T-helper 1 cell treated with Interleukin-12 subunit alpha and Interleukin-12 subunit beta and Interleukin-4 antibody, amounts not matched to agents 30 μg/mL and 1 μg/mL, for 36 hours (primary cell): ENCODE measurements around the gene PLN.

Source experiments
- H3K27ac Mint-ChIP-seq: one replicate; pipeline ENCODE4 v1.8.0; 2021; ENCODE audit warnings: mild to moderate bottlenecking, mixed read lengths
- H3K27me3 Mint-ChIP-seq: one replicate; pipeline ENCODE4 v1.8.0; 2021; ENCODE audit warnings: low read depth, mixed read lengths
- H3K36me3 Mint-ChIP-seq: one replicate; pipeline ENCODE4 v1.8.0; 2021; ENCODE audit warnings: low read depth, mixed read lengths
- H3K4me1 Mint-ChIP-seq: one replicate; pipeline ENCODE4 v1.8.0; 2021; ENCODE audit warnings: low read depth, mixed read lengths
- H3K4me3 Mint-ChIP-seq: one replicate; pipeline ENCODE4 v1.8.0; 2021; ENCODE audit warnings: mild to moderate bottlenecking, moderate library complexity, mixed read lengths
- H3K9me3 Mint-ChIP-seq: one replicate; pipeline ENCODE4 v1.8.0; 2021; ENCODE audit warnings: mixed read lengths

Gene PLN

GRCh38 chr6:118524686-118525085, 23.4 kb upstream of the PLN start:
- H3K36me3 Mint-ChIP-seq = peaks cover 21% of the 10 kb centered on the region
- peaks cover 19% of the 10 kb centered on the region for H3K4me1 Mint-ChIP-seq
- H3K27me3 Mint-ChIP-seq = no peaks in the 10 kb centered on the region
- no peaks in the 10 kb centered on the region for H3K9me3 Mint-ChIP-seq
- H3K27ac Mint-ChIP-seq = no peak overlapping the region
- no peak overlapping the region for H3K4me3 Mint-ChIP-seq

- Mint-ChIP-seq H3K9me3 (no peaks in the 10 kb centered on the region), H3K27ac (no peak overlapping the region), H3K27me3 (no peaks in the 10 kb centered on the region), H3K36me3 (peaks cover 22% of the 10 kb centered on the region), H3K4me3 (no peak overlapping the region), H3K4me1 (peaks cover 19% of the 10 kb centered on the region)
Observed at GRCh38 chr6:118525913-118526780, 21.9 kb upstream of the PLN start.

GRCh38 chr6:118528129-118528528, 20.0 kb upstream of the PLN start:
- H3K4me1 Mint-ChIP-seq = peaks cover 24% of the 10 kb centered on the region
- H3K36me3 Mint-ChIP-seq = peaks cover 29% of the 10 kb centered on the region
- no peak overlapping the region for H3K4me3 Mint-ChIP-seq
- H3K27ac Mint-ChIP-seq = no peak overlapping the region
- peaks cover 5% of the 10 kb centered on the region for H3K9me3 Mint-ChIP-seq
- H3K27me3 Mint-ChIP-seq = no peaks in the 10 kb centered on the region

DNA sequence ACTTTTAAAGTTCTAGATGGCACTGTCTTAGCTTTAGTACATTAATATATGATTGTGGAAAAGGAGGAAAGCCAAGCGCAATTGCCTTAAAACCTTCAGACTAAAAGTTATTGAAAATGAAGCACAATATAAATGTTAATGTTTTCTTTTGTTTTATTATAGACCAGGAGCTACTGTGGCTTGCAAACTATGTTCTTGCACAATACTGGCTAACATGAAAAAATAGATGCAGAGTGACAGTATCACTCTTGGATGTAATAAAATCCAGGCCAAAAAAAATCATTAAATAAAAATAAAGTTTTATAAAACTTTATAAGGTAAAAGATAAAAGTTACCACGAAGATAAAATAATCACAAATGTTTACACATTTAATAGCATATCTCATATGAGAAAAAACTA, 18.3 kb upstream of the PLN start:
- Mint-ChIP-seq H3K4me1 (peaks cover 17% of the 10 kb centered on the region), H3K27me3 (no peaks in the 10 kb centered on the region), H3K36me3 (peaks cover 28% of the 10 kb centered on the region), H3K9me3 (peaks cover 5% of the 10 kb centered on the region), H3K4me3 (no peak overlapping the region), H3K27ac (no peak overlapping the region)

GRCh38 chr6:118530942-118531341, 17.2 kb upstream of the PLN start:
- no peak overlapping the region for H3K4me3 Mint-ChIP-seq
- peaks cover 12% of the 10 kb centered on the region for H3K4me1 Mint-ChIP-seq
- H3K36me3 Mint-ChIP-seq = peaks cover 27% of the 10 kb centered on the region
- H3K27ac Mint-ChIP-seq = no peak overlapping the region
- H3K9me3 Mint-ChIP-seq = peaks cover 5% of the 10 kb centered on the region
- H3K27me3 Mint-ChIP-seq = no peaks in the 10 kb centered on the region

DNA sequence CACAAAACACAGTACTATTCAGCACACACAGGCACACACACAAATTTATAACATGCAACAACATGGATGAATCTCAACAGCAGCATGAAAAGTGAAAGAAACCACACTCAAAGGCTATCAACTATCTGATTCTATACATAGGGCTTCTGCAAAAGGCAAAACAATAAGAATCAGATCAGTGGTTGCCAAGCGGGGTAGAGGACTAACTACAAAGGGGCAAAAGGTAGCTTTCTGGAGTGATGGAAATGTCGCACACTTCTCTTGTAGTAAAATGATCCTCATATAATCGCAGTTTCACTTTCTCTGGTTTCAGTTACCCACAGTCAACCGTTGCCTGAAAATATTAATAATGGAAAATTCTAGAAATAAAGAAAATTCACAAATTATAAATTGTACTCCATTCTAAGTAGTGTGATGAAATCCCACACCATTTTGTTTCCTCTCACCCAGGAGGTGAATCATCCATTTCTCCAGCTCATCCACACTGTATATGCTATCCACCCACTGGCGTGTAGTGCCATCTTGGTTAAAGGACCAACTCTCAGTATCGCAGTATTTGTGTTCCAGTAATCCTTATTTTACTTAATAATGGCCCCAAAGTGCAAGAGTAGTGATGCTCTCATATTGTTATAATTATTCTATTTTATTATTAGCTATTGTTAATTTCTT, 12.8 kb upstream of the PLN start:
- Mint-ChIP-seq H3K27me3 (no peaks in the 10 kb centered on the region), H3K4me1 (peaks cover 10% of the 10 kb centered on the region), H3K4me3 (no peak overlapping the region), H3K9me3 (peaks cover 5% of the 10 kb centered on the region), H3K36me3 (peaks cover 23% of the 10 kb centered on the region), H3K27ac (peak overlapping the region; percentile 17)

- H3K36me3 Mint-ChIP-seq = peaks cover 16% of the 10 kb centered on the region
- peaks cover 3% of the 10 kb centered on the region for H3K9me3 Mint-ChIP-seq
- peaks cover 7% of the 10 kb centered on the region for H3K4me1 Mint-ChIP-seq
- no peaks in the 10 kb centered on the region for H3K27me3 Mint-ChIP-seq
- H3K27ac Mint-ChIP-seq = no peak overlapping the region
- no peak overlapping the region for H3K4me3 Mint-ChIP-seq
Observed at GRCh38 chr6:118536478-118536877, 11.6 kb upstream of the PLN start.

DNA sequence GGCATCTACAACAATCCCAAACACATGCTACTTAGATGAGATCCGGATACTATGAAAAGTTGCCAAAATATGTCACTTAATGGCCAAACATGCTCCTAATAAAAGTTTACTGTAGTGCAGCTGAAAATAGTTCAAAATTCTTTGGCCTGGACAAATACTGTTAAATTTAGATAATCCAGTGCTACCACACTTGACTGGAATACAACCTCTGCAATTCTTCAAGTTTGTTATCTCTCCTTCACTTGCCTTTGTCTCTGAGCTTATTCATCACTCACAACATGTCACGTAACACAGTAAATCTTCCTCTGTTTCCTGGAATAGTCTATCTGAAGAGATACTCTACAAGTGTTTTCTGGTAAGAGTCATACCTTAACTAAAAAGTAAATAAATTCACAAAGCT, 10.5 kb upstream of the PLN start:
- Mint-ChIP-seq H3K36me3 (peaks cover 12% of the 10 kb centered on the region), H3K9me3 (no peaks in the 10 kb centered on the region), H3K4me3 (no peak overlapping the region), H3K4me1 (peaks cover 8% of the 10 kb centered on the region), H3K27me3 (no peaks in the 10 kb centered on the region), H3K27ac (no peak overlapping the region)

DNA sequence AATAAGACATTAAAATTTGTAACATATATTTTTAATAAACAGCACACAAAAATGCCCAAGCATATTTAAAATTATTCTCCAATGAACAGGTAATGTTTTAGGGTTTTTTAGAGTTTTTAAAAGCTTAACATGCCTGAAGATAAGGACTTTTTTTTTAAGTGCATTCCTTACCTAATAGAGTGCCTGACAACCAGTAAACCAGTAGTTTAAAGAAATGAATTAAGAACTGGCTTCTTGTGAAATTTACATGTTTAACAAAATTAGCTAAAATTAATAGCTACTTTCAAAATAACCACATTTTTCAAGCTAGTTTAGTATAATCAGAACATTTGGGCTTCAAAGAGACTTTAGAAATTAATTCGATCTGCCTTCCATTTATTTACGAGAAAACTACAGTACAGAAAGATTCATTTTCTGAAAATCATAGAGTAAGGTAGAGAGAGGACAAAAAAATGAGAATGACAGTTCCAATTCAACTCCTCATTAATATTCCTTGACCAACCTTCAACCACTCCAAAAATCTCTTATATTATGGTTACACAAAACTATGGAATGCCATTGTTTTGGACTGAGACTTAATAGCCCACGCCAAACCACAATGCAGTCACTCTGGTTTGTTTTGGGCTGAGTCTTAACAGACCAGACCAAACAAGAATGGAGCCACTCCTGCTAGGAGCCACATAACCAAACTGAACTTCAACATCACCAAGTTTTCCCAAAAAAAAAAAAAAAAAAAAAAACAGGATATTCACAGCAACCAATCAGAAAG, 5.7 kb upstream of the PLN start:
- no peak overlapping the region for H3K27ac Mint-ChIP-seq
- no peaks in the 10 kb centered on the region for H3K9me3 Mint-ChIP-seq
- no peak overlapping the region for H3K4me3 Mint-ChIP-seq
- H3K36me3 Mint-ChIP-seq = peaks cover 12% of the 10 kb centered on the region
- no peaks in the 10 kb centered on the region for H3K27me3 Mint-ChIP-seq
- peaks cover 13% of the 10 kb centered on the region for H3K4me1 Mint-ChIP-seq

- Mint-ChIP-seq H3K9me3 (no peaks in the 10 kb centered on the region), H3K36me3 (peaks cover 14% of the 10 kb centered on the region), H3K27me3 (no peaks in the 10 kb centered on the region), H3K27ac (no peak overlapping the region), H3K4me3 (no peak overlapping the region), H3K4me1 (peaks cover 15% of the 10 kb centered on the region)
Observed at GRCh38 chr6:118544105-118544504, 4.0 kb upstream of the PLN start.

DNA sequence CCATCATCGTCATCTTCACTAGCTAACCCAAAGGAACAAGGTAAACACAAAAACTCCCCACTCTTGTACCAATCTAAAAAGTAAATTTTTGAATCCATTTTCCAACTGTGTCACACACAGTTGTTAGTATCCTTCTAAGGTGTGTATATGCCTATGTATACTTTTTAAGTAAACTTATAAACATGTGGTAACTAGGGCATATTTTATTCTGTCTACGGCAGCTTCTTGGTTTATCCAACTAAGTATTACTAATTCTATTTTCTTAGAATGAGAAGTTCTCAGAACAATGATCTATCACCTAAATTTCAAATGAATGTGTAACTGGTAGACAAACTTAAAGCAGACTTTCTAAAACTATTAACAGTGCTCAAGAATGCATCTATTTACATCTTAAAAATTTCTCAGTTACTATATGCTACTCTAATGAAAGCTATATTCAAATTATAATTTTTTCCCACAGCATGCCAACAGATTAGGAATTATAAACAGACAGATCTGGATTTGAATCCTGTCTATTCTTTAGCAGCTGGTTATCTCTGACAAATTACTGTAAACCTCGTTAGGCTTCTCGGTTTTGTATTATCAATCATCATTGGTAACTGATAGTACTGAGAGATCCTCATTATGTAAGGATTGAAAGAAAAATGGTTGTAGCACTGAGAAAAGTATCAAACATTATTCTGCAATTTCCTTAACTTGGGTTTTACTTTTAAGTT, 1.8 kb upstream of the PLN start:
- Mint-ChIP-seq H3K27ac (no peak overlapping the region), H3K4me1 (peaks cover 20% of the 10 kb centered on the region), H3K4me3 (no peak overlapping the region), H3K36me3 (peaks cover 17% of the 10 kb centered on the region), H3K9me3 (no peaks in the 10 kb centered on the region), H3K27me3 (no peaks in the 10 kb centered on the region)

GRCh38 chr6:118546880-118547218, 1.2 kb upstream of the PLN start:
- H3K27me3 Mint-ChIP-seq = no peaks in the 10 kb centered on the region
- H3K4me1 Mint-ChIP-seq = peaks cover 22% of the 10 kb centered on the region
- H3K4me3 Mint-ChIP-seq = no peak overlapping the region
- no peak overlapping the region for H3K27ac Mint-ChIP-seq
- peaks cover 17% of the 10 kb centered on the region for H3K36me3 Mint-ChIP-seq
- no peaks in the 10 kb centered on the region for H3K9me3 Mint-ChIP-seq

DNA sequence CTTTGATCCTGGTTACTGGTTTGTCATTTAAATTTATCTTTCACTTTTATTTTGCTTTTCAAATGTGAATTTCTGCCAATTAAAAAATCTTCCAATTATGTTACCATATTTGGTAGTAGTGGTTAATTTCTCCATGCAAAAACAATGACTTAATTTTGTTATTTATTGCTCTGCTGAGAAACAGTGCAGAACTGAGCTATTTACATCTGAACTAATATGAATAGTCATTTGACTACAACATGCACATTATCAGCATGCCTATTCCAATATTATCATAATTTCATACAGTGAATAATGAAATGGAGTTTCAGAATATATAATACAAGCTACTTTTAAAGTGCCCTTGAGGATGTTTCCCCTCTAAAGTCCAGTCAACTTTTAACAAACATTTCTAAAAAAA, 517 bp downstream of the PLN start:
- H3K27me3 Mint-ChIP-seq = no peaks in the 10 kb centered on the region
- no peak overlapping the region for H3K4me3 Mint-ChIP-seq
- H3K27ac Mint-ChIP-seq = no peak overlapping the region
- H3K4me1 Mint-ChIP-seq = peaks cover 18% of the 10 kb centered on the region
- H3K36me3 Mint-ChIP-seq = peaks cover 11% of the 10 kb centered on the region
- H3K9me3 Mint-ChIP-seq = no peaks in the 10 kb centered on the region
